Measurements from ENCODE around the gene ACTR10.

- no peak for TF ChIP-seq CTCF (IDR thresholded peaks at IDR 0.05 in 4 of 5, conservative IDR thresholded peaks at IDR 0.05 in 1 of 5)
- no peak for TF ChIP-seq POLR2A (IDR thresholded peaks at IDR 0.05)
Measured at GRCh38 chr14:58200480-58200841, 512 bp downstream of the ACTR10 start.

Data from gastrocnemius medialis (tissue), 4 donors.